OCI-LY7 (cell line): ENCODE results near the gene ELL2.

Experiments used
- EZH2phosphoT487 ChIP-seq: fragments of 200-600 bp; sonication (generic); IDR thresholded peaks from 2 replicates; pipeline ENCODE4 v1.6.1; 2018; ENCODE audit warnings: low read depth, borderline replicate concordance, mild to moderate bottlenecking, mixed run types, antibody characterized with exemption, low read length, moderate library complexity, mixed read lengths
- TF ChIP-seq, protein P1 (sequence below): fragments of 200-600 bp; sonication (generic); conservative IDR thresholded peaks from 2 replicates; pipeline ENCODE4 v1.5.1; 2014; ENCODE audit warnings: mild to moderate bottlenecking, antibody characterized with exemption, low read length, moderate library complexity, mixed read lengths

- TF ChIP-seq, protein P1, sequence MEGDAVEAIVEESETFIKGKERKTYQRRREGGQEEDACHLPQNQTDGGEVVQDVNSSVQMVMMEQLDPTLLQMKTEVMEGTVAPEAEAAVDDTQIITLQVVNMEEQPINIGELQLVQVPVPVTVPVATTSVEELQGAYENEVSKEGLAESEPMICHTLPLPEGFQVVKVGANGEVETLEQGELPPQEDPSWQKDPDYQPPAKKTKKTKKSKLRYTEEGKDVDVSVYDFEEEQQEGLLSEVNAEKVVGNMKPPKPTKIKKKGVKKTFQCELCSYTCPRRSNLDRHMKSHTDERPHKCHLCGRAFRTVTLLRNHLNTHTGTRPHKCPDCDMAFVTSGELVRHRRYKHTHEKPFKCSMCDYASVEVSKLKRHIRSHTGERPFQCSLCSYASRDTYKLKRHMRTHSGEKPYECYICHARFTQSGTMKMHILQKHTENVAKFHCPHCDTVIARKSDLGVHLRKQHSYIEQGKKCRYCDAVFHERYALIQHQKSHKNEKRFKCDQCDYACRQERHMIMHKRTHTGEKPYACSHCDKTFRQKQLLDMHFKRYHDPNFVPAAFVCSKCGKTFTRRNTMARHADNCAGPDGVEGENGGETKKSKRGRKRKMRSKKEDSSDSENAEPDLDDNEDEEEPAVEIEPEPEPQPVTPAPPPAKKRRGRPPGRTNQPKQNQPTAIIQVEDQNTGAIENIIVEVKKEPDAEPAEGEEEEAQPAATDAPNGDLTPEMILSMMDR, result no peak
- TF ChIP-seq EZH2phosphoT487, result no peak
Observed at GRCh38 chr5:95891499-95891898, 70.2 kb downstream of the ELL2 start.
